Suppressor macrophage treated with lipopolysaccharide for 4 hours (primary cell): Measurements from ENCODE around the gene MAP1S.

Source experiments
- DNase-seq: peaks from one replicate; pipeline ENCODE4 v3.0.0-alpha.2; 2020

The MAP1S gene

GRCh38 chr19:17741456-17741855 is 22.2 kb downstream of the MAP1S start:
- no peak for DNase-seq

GRCh38 chr19:17743874-17744580 is 24.7 kb downstream of the MAP1S start:
- peak; percentile 82 for DNase-seq

GRCh38 chr19:17747205-17748098 is 28.2 kb downstream of the MAP1S start:
- peak; percentile 98 for DNase-seq

GRCh38 chr19:17748884-17749638 is 29.8 kb downstream of the MAP1S start:
- DNase-seq, result no peak

- DNase-seq, result peak; percentile 41
Observed at GRCh38 chr19:17749912-17750317, 30.6 kb downstream of the MAP1S start.

DNA sequence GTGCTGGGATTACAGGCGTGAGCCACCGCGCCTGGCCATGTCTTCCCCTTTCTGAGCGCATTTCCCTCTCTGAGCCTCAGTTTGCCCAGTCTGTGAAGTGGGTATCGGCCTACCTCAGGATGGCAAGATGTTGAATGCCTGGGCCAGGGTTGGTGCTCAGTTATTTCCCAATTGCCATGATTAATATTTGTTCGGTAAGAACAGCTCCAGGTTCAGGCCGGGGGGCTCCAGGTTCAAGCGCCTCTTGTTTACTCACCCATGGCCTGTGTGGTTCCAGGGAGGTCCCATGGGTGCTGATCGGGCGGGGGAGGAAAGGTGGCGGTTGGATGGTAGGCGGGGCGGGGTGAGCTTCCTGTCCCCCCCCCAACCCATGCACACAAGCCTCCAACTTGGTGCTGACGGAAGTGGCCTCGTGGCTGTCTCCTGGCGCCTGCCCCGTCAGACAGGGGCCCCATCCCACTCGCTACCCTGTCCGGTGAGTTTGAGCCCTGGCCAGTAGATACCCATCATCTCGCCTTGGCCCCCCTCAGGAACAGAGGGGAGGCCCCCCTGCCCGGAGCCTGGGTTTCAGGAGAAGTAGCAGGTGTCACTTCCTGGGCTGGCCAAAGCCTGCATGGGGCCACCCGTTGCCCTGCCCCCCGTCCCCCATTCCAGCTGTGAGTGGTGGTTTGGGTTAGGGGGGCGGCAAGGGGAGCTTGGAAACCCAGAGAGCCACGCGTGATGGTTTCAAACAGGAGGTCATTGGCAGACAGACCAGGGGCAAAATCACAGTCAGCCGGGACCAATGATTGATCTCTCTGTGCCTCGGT is 32.0 kb downstream of the MAP1S start, which contains the start of gene FCHO1:
Gene FCHO1 (plus strand): TSS at position 375 of the 809 bp plus-strand sequence. CDS start 3,688 bp downstream, outside the sequence.
- DNase-seq, result no peak

DNA sequence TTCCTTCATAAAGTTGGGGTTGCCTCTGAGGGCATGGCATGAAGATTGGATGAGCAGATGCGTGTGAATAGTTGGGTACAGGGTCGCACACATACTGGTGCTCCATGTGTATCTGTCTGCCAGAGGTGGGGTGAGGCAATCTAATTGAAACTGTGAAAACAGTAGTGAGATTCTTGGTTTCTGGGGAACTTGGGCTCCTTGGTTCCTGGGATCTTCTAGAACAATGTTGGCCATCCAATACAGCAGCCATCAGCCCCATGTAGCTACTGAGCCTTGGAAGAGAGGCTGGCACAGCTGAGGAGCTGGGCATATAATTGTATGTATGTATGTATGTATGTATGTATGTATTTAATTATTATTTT is 32.6 kb downstream of the MAP1S start:
- peak; percentile 54 for DNase-seq

- DNase-seq, result no peak
Observed at GRCh38 chr19:17752865-17753639, 33.8 kb downstream of the MAP1S start.

- DNase-seq, result no peak
Observed at GRCh38 chr19:17753976-17754375, 34.7 kb downstream of the MAP1S start.

- peak; percentile 78 for DNase-seq
Observed at GRCh38 chr19:17754634-17755442, 35.6 kb downstream of the MAP1S start.

DNA sequence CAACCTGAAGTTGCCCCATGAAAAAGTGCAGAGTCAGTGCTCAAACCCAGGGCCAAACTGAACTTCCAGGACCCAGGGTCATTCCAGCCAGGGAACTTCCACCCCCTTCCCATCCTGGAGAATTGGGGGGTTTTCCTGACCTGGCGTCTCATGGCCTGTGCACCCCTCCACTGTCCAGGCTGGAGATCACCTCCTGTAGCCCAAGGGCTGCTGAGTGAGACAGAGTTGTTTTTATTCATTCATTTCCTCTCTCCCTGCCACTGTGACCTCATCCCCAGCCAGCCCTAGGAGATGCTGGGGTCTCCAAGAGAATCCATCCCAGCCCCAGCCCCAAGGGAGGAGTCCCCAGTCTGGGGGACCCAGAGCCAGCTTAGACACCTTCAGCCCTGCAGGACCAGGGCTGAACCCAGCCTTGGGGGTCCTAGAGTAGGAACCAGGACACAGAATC is 36.2 kb downstream of the MAP1S start:
- no peak for DNase-seq

GRCh38 chr19:17755977-17756670 is 36.8 kb downstream of the MAP1S start:
- DNase-seq, result no peak

DNA sequence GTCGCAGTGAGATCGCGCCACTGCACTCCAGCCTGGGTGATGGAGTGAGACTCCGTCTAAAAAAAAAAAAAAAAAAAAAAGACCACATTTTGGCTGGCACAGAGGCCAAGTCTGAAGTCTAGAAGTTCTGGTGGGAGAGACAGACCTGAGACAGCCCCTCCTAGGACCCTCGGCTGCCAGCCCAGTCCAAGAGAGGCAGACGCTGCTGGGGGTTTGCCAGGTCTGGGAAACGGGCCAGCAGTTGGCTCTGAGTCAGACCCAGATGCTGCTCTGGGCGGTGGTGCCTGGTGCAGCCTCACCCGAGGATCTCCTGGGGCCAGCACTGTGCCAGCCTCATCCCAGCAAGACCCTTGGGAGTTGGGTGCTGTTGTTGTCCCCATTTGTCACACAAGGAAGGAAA is 37.8 kb downstream of the MAP1S start:
- DNase-seq, result no peak

DNA sequence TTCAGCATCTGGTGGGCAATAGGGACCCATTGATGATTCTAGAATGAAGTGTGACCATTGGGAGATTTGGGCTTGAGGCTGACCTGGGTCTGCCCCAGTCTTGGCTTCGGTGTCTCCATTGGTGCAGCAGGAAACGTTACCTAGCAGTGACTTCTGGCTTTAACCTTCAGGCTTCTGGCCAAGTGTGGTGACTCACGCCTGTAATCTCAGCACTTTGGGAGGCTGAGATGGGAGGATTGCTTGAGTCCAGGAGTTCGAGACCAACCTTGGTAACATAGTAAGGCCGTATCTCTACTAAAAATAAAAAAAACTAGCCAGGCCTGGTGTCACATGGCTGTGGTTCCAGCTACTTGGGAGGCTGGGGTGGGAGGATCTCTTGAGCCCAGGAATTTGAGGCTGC is 39.2 kb downstream of the MAP1S start:
- DNase-seq, result no peak

- no peak for DNase-seq
Observed at GRCh38 chr19:17761148-17761547, 41.9 kb downstream of the MAP1S start.

DNA sequence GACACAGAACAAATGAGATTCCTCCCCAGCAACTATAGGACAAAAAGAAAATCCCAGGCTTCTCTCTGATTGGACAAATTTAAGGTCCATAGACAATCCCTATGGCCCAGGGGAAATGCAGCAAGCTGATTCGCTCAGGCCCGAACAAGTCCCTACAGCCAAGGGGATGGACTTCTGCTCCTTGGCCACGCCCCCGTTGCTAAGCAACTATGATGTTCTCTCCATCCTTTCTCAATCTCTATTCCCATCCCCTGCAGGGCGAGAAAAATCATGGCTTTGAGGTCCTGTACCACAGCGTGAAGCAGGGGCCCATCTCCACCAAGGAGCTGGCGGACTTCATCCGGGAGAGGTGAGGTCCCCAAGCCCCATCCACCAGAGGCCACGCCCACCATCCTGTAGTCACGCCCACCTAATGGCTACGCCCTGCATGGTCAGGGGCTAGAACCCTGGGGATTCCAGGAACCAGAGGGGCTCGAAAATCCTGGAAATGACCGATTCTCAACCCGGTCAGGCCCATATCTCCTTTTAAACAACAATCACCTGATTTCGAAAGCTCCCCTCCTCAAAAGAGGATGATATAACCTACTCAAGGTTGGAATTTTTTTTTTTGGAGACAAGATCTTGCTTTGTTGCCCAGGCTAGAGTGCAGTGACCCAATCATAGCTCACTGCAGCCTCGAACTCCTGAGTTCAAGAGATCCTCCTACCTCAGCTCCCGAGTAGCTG is 43.4 kb downstream of the MAP1S start:
- DNase-seq, result peak; percentile 67

DNA sequence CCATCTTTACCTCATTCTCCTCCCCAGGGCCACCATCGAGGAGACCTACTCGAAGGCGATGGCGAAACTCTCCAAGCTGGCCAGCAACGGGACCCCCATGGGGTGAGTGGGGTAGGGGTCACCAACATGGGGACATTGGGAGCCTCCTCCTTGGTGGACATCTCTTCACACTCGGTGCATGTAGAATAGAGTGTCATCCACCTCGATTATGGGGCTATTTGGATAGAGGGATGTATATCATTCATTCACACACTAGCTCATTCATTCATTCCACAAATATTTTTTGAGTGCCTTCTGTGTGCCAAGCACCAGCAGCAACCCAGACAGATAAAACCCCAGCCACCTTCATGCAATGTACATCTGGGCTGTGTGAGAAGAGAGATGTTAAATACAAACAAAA is 45.1 kb downstream of the MAP1S start:
- DNase-seq, result no peak

GRCh38 chr19:17765069-17765618 is 45.9 kb downstream of the MAP1S start:
- DNase-seq, result peak; percentile 93

DNA sequence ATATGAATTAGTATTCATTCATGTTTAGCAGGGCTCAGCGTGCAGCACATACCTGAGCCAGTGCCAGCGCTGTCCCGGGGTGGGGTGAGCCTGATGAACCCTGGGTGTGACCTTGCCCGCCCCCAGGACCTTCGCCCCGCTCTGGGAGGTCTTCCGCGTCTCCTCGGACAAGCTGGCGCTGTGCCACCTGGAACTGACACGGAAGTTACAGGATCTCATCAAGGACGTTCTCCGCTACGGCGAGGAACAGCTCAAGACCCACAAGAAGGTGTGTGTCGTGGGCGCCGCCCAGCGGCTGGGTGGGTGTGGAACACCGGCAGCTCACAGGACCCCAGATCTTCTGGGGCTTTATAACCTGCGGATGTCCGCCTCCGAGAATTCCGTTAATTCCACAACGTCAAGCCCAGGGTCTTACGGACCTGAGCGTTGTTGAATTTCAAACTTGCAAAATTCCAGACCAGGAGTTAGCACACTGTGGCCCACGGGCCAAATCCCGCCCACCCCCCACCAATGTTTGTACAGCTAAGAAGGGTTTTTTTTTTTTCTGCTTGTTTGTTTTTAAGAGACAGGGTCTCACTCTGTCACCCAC is 47.4 kb downstream of the MAP1S start:
- DNase-seq, result peak; percentile 86
